T follicular helper cell (primary cell): ENCODE measurements around the gene PAEP.

ENCODE experiments used
- DNase-seq: peaks from one replicate; pipeline ENCODE4 v3.0.0-alpha.2; 2020; ENCODE audit warnings: low read depth

The PAEP gene

GRCh38 chr9:135614821-135615665 lies 53.5 kb downstream of the PAEP start:
- no peak for DNase-seq

GRCh38 chr9:135615666-135616618 lies 54.4 kb downstream of the PAEP start:
- DNase-seq: no peak
